Measurements from ENCODE around the gene ZRANB1. TPM values are rescaled to one million over a fixed set of nuclear protein-coding genes. Genes with fewer than 3 reads are reported as not detected.

The ZRANB1 gene
- total and polyA plus RNA-seq, 10 of the 15 experiments (the other 5 are each of a cell fraction or from before 2014, with no cell fraction given), result 1.7 to 11.8 (median 6.2) TPM

DNA sequence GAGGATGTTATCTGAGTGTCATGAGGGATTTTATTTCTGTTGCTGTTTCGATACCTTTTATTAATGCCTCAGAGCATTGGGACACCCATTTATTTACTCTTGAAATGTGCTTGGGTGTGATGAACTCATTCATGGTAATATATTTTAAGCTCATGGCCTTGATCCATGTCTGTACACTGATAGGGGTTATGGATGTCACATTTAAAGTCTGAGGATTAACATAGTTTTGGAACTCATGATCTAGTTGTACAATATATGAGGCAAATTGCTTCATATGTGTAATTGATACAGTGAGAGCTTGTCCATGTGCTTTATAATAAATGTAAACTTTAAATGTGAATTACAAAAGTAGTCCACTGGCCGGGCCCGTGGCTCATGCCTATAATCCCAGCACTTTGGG, 23.0 kb upstream of the ZRANB1 start:
- Histone ChIP-seq H3K4me3 (peak overlapping the region; percentile 100; the same call in 1 of the 2 replicates), H3K79me2 (ENCODE audit: control insufficient read depth, insufficient read depth, low read length) (peaks cover 60% of the 10 kb centered on the region), H3K4me1 (ENCODE audit: control insufficient read depth, insufficient read depth, low read length) (no peaks in the 10 kb centered on the region; the same call in 1 of the 2 replicates), H4K20me1 (ENCODE audit: control insufficient read depth, insufficient read depth) (0 out of 2 replicates have a peak, but pooled peaks cover 2% of the 10 kb centered on the region), H3K27me3 (replicated peaks in 1 of 2; ENCODE audit: control insufficient read depth in 2 of 2, insufficient read depth in 2 of 2, low read length in 1 of 2) (no peaks in the 10 kb centered on the region), H3K36me3 (ENCODE audit: control insufficient read depth in 2 of 2, insufficient read depth in 2 of 2, low read length in 1 of 2) (peaks cover 0 to 3% of the 10 kb centered on the region in 2 experiments; a peak in 1 of 4 replicates), H3K9me3 (replicated peaks; ENCODE audit: control insufficient read depth, insufficient read depth, low read length) (no peaks in the 10 kb centered on the region; the same call in 2 of the 3 replicates), H3K9ac (ENCODE audit: control insufficient read depth, insufficient read depth, low read length) (no peak overlapping the region), H2AFZ (ENCODE audit: control insufficient read depth, low read depth, low read length) (no peak overlapping the region), H3K27ac (ENCODE audit: control insufficient read depth, insufficient read depth) (no peak overlapping the region), H3K4me2 (ENCODE audit: control insufficient read depth, insufficient read depth) (peak overlapping the region; percentile 91)
- DNase-seq (ENCODE audit: low read depth, low spot score), result no peak
- POLR2A ChIA-PET, result no interaction called here
- CTCF ChIA-PET, result no interaction called here
- no peak for ATAC-seq
- intact Hi-C loops (cut with micrococcal nuclease; ENCODE audit: unreplicated experiment) (loop anchor here (5.0 kb wide), 1 partner anchor 43 kb away; no protein-coding TSS in a partner anchor), in situ Hi-C loops (cut with MboI) (no loop called here)
- no TSS peak for BruUV-seq (replicated peaks)
- 95% methylated on average over 3 of the region's 3 CpGs for WGBS (ENCODE audit: insufficient coverage, insufficient replicate concordance, low lambda C conversion rate, missing lambda C conversion rate)
- no peak for FAIRE-seq
- SMC1A ChIA-PET (ENCODE audit: uncharacterized antibody, unreplicated experiment), result no interaction called here
- TF ChIP-seq RBBP5 (conservative IDR thresholded peaks at IDR 0.05) (no peak), ZNF622 (IDR thresholded peaks at IDR 0.05) (no peak), STAT3 (IDR thresholded peaks at IDR 0.05; ENCODE audit: low read depth, low read length) (no peak), SIX5 (IDR thresholded peaks at IDR 0.05; ENCODE audit: low read depth, low read length, severe bottlenecking) (no peak), FOXK2 (IDR thresholded peaks at IDR 0.05) (no peak), ZSCAN29 (IDR thresholded peaks at IDR 0.05) (no peak), CBX3 (IDR thresholded peaks at IDR 0.05; ENCODE audit: borderline replicate concordance, low read depth) (no peak), POLR2A (IDR thresholded peaks at IDR 0.05; ENCODE audit: low read depth, low read length) (no peak), TCF3 (IDR thresholded peaks at IDR 0.05; ENCODE audit: borderline replicate concordance, insufficient read depth, low read depth, low read length) (no peak), FOXM1 (IDR thresholded peaks at IDR 0.05; ENCODE audit: low read depth, low read length) (no peak), LARP7 (IDR thresholded peaks at IDR 0.05) (no peak), IKZF1 (conservative IDR thresholded peaks at IDR 0.05) (no peak), ZNF24 (IDR thresholded peaks at IDR 0.05) (no peak)
- TF ChIP-seq, protein P1, sequence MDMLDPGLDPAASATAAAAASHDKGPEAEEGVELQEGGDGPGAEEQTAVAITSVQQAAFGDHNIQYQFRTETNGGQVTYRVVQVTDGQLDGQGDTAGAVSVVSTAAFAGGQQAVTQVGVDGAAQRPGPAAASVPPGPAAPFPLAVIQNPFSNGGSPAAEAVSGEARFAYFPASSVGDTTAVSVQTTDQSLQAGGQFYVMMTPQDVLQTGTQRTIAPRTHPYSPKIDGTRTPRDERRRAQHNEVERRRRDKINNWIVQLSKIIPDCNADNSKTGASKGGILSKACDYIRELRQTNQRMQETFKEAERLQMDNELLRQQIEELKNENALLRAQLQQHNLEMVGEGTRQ (IDR thresholded peaks at IDR 0.05; ENCODE audit: borderline replicate concordance, low read depth, low read length), result no peak
- TF ChIP-seq, protein P2, sequence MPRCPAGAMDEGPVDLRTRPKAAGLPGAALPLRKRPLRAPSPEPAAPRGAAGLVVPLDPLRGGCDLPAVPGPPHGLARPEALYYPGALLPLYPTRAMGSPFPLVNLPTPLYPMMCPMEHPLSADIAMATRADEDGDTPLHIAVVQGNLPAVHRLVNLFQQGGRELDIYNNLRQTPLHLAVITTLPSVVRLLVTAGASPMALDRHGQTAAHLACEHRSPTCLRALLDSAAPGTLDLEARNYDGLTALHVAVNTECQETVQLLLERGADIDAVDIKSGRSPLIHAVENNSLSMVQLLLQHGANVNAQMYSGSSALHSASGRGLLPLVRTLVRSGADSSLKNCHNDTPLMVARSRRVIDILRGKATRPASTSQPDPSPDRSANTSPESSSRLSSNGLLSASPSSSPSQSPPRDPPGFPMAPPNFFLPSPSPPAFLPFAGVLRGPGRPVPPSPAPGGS (IDR thresholded peaks at IDR 0.05; ENCODE audit: borderline replicate concordance, insufficient read depth, low read depth, low read length, poor library complexity, severe bottlenecking), result no peak
- RAD21 ChIA-PET (ENCODE audit: unreplicated experiment), result no interaction called here
